Epithelial cell of esophagus (primary cell): ENCODE measurements around the gene GRAMD1C.
A peak's percentile ranks its signal among the peaks of the same experiment; 100 is the strongest.

Experiments used
- DNase-seq: peaks from one replicate; pipeline ENCODE4 v3.0.0; 2010; ENCODE audit warnings: low read depth
- H3K4me3 ChIP-seq: 2 replicates; pipeline ENCODE4 v1.5.1; 2011; ENCODE audit warnings: mild to moderate bottlenecking, low read length, control low read depth
- TF ChIP-seq, protein P1 (sequence below): IDR thresholded peaks from 2 replicates; pipeline ENCODE4 v1.5.1; 2011; ENCODE audit warnings: low read depth, mild to moderate bottlenecking, low read length, control low read depth, inconsistent platforms; ENCODE audit not compliant: insufficient read depth; ENCODE audit errors: missing control alignments

GRAMD1C gene

DNA sequence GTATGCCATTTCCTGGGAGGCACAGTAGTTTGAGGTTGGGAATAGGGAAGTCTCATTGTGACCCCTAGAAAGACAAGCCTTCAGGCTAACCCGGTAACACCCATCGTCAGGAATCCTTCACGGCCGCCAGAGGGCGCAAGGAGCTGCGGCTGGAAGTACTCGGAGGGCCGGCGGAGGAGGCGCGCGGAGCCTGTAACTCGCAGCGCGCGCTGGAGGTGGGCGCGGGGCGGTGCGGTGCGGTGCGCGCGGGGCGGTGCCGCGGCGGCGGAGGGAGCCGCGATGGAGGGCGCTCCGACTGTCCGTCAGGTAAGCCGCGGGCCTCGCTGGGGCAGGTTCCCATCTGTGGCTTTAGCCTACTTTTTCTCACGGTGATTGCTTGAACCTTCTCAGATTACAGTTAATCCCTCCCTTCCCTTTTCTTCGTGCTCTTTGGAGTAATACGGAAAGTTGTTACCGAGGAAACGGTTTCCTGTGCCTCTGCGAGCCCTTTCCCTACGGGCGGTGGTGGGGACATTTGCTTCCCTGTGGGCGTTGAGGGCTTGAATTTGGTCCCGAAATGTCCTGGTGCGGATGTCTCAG is at the start of gene GRAMD1C:
TSS of gene GRAMD1C (plus strand) at position 158 of the 579 bp plus-strand sequence. CDS start at position 280, 122 bp downstream.
- H3K4me3 ChIP-seq: peak within 1 kb of the TSS; percentile 51
- DNase-seq: peak; percentile 90
- TF ChIP-seq, protein P1, sequence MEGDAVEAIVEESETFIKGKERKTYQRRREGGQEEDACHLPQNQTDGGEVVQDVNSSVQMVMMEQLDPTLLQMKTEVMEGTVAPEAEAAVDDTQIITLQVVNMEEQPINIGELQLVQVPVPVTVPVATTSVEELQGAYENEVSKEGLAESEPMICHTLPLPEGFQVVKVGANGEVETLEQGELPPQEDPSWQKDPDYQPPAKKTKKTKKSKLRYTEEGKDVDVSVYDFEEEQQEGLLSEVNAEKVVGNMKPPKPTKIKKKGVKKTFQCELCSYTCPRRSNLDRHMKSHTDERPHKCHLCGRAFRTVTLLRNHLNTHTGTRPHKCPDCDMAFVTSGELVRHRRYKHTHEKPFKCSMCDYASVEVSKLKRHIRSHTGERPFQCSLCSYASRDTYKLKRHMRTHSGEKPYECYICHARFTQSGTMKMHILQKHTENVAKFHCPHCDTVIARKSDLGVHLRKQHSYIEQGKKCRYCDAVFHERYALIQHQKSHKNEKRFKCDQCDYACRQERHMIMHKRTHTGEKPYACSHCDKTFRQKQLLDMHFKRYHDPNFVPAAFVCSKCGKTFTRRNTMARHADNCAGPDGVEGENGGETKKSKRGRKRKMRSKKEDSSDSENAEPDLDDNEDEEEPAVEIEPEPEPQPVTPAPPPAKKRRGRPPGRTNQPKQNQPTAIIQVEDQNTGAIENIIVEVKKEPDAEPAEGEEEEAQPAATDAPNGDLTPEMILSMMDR: peak; percentile 82

DNA sequence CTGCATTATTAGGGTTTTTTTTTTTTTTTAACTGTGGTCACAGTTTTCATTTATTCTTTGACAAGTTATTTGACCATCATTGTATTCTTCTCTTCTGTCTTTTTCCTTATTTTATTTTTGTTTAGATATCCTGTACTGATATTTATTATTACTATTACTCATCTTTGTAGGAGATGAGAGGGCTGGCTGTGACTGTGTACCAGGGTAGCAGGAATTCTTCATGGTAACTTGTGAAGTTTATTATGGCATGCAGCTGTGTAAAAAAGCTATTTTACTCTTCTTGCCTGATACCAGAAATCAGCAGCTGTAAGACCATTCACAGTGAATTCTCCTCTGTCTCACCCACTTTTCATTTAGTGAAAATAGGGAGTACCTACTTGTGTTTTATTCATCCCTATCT is 47.2 kb upstream of the GRAMD1C start:
- TF ChIP-seq, protein P1: no peak
- no peak overlapping the region for H3K4me3 ChIP-seq
- no peak for DNase-seq

DNA sequence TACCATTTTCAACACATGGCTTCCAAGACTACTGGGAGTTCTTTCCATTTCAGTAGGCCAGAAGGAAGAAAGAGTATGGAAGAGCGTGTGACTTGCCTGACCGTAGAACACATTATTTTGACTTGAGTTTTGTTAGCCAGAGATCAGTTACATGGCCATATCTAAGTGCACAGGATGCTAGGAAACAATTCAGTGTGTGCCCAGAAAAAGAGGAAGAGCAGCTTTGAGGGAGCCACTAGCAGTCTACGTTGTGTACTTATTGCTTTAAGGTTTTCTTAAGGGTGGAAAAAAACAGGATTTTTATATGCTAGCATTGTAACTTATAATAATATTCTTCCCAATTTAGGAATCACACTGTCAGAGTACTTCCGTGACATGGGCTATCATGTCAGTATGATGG is 44.1 kb upstream of the GRAMD1C start:
- no peak for DNase-seq
- TF ChIP-seq, protein P1: no peak

DNA sequence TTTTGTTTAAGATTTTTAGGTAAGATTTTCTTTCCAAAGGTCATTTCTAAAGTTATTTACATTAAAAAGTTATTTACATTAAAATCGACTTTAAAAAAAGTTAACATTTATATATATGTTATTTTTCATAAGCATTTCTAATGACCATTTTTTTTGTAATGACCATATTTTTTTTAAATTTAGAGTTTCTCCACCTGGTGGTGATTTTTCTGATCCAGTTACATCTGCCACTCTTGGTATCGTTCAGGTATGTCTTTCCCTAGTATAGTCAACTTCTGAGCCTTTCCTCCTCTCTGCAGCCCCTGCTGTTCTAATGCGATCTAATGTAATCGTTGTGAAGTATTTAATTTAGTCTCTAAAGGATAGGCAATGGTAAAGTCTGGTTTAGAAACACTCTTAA is 42.9 kb upstream of the GRAMD1C start:
- DNase-seq: no peak
- H3K4me3 ChIP-seq: no peak overlapping the region
- TF ChIP-seq, protein P1: no peak

More for the DNA sequence above, 44.1 kb upstream of the GRAMD1C start:
- no peak overlapping the region for H3K4me3 ChIP-seq

DNA sequence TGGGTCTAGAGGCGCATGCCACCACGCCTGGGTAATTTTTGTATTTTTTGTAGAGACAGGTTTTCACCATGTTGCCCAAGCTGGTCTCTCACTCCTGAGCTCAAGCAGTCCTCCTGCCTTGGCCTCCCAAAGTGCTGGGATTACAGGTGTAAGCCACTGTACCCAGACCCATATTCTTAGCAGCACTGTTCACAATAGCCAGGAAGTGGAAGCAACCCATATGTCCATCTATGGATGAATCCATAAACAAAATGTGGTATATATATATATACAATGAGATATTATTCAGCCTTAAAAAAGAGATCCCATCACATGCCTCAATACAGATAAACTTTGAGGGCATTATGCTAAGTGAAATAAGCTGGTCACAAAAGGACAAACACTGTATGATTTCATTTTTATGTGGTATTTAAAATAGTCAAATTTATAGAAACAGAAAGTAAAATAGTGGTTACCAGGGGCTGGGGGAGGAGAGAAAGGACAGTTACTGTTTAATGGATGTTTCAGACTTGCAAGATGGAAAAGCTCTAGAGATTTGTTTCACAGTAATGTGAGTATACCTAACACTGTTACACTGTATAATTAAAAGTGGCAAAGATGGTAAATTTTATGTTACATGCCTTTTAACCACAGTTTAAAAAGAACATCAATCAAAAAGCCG is 35.7 kb upstream of the GRAMD1C start:
- no peak for DNase-seq
- H3K4me3 ChIP-seq: no peak overlapping the region
- TF ChIP-seq, protein P1: no peak

DNA sequence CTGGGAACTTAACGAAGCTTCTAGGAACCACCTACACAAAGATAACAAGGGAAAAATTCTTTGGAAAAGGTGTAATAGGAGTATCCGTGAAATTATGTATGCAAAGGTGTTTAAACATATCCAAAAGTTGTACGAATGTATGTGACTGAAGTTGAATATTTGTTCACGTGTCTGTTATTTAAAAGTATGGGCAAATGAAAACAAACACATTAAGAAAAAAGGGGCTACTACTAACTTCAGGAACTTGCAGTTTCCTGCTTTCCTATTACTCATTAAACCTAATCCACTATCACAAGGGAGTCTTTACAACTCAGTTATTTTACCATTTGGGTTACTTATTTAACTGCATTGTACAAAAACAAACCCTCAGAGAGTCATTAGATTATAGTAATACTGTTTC is 33.9 kb upstream of the GRAMD1C start:
- TF ChIP-seq, protein P1: no peak
- no peak for DNase-seq
- no peak overlapping the region for H3K4me3 ChIP-seq

DNA sequence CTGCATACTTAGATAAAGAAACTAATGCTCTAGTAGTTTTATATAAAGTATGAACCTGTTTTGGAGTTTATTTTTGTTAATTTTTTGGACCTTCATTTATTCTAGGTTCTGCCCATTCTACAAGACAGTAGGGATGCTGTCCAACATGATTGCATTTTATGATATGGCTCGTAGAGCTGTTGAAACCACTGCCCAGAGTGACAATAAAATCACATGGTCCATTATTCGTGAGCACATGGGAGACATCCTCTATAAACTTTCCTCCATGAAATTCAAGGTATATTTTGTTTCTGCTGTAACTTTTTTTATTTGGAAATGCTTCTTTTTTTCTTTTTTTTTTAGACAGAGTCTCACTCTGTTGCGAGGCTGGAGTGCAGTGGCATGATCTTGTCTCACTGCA is 33.3 kb upstream of the GRAMD1C start:
- TF ChIP-seq, protein P1: no peak
- DNase-seq: no peak
- H3K4me3 ChIP-seq: no peak overlapping the region
